ENCODE measurements around the gene TCEAL6. TPM values are rescaled to one million over a fixed set of nuclear protein-coding genes. Genes with fewer than 3 reads are reported as not detected.

The TCEAL6 gene
- total and polyA plus RNA-seq, 4 experiments from 2014 or later, result not detected

GRCh38 chrX:102115748-102116147 lies 26.5 kb downstream of the TCEAL6 start:
- CTCF ChIA-PET (ENCODE audit: partially characterized antibody), result no interaction called here
- POLR2A ChIA-PET (ENCODE audit: partially characterized antibody), result no interaction called here
- no peaks in the 10 kb centered on the region for H3K36me3 Mint-ChIP-seq
- H3K36me3 ChIP-seq (ENCODE audit: insufficient read depth, low read length), result no peaks in the 10 kb centered on the region
- H3K9me3 ChIP-seq (ENCODE audit: control insufficient read depth in 1 of 2, low read length in 2 of 2), result no peaks in the 10 kb centered on the region
- no peaks in the 10 kb centered on the region for H3K4me1 Mint-ChIP-seq
- H3K27ac ChIP-seq (ENCODE audit: low read depth, low read length), result no peak overlapping the region
- H3K27me3 ChIP-seq (ENCODE audit: insufficient read depth, low read length), result no peaks in the 10 kb centered on the region
- H3K4me1 ChIP-seq (ENCODE audit: insufficient read depth, low read length), result no peaks in the 10 kb centered on the region
- H3K27ac Mint-ChIP-seq, result no peak overlapping the region
- peaks cover 0 to 11% of the 10 kb centered on the region in 2 donors for H3K27me3 Mint-ChIP-seq
- DNase-seq, result no peak
- H3K9me3 Mint-ChIP-seq, result peaks cover 0 to 10% (median under 1%) of the 10 kb centered on the region in 8 donors
- intact Hi-C loops (cut with micrococcal nuclease), result no loop called here
- no peak overlapping the region for H3K4me3 Mint-ChIP-seq
- no peak overlapping the region for H3K4me3 ChIP-seq (ENCODE audit: low read length in 2 of 2)

- Histone ChIP-seq H3K36me3 (ENCODE audit: insufficient read depth, low read length) (no peaks in the 10 kb centered on the region), H3K4me1 (ENCODE audit: insufficient read depth, low read length) (no peaks in the 10 kb centered on the region), H3K4me3 (ENCODE audit: low read length in 2 of 2) (no peak overlapping the region), H3K27me3 (ENCODE audit: insufficient read depth, low read length) (no peaks in the 10 kb centered on the region), H3K9me3 (ENCODE audit: control insufficient read depth in 1 of 2, low read length in 2 of 2) (no peaks in the 10 kb centered on the region), H3K27ac (ENCODE audit: low read depth, low read length) (no peak overlapping the region)
- H3K36me3 Mint-ChIP-seq, result no peaks in the 10 kb centered on the region
- CTCF ChIA-PET (ENCODE audit: partially characterized antibody), result interaction anchor here (1.0 kb wide), 1 partner anchor 16 kb away, joined by 3 read pairs; no protein-coding TSS in a partner anchor
- H3K27ac Mint-ChIP-seq, result no peak overlapping the region
- peaks cover 3 to 8% of the 10 kb centered on the region in 2 donors for H3K27me3 Mint-ChIP-seq
- no peak overlapping the region for H3K4me3 Mint-ChIP-seq
- DNase-seq, result no peak
- H3K4me1 Mint-ChIP-seq, result no peaks in the 10 kb centered on the region
- POLR2A ChIA-PET (ENCODE audit: partially characterized antibody), result no interaction called here
- peaks cover 0 to 10% (median under 1%) of the 10 kb centered on the region in 8 donors for H3K9me3 Mint-ChIP-seq
- intact Hi-C loops (cut with micrococcal nuclease), result no loop called here
Measured at GRCh38 chrX:102113367-102113766, 28.9 kb downstream of the TCEAL6 start.

Other genes starting within 250 kb of the TCEAL6 start
- 10 to 100 TPM; 39.1 to 40.0 TPM for gene ZMAT1, start 210.5 kb downstream of the TCEAL6 start, total RNA-seq
- gene ZMAT1, start 210.5 kb downstream of the TCEAL6 start, polyA plus RNA-seq, result 1 to 10 TPM; 1.7 to 3.2 TPM
- gene TCEAL2, start 16.8 kb downstream of the TCEAL6 start, total RNA-seq, result 1 to 10 TPM; 1.9 to 2.1 TPM
- gene TCEAL2, start 16.8 kb downstream of the TCEAL6 start, polyA plus RNA-seq, result under 1 TPM; 0.29 to 0.67 TPM
- gene BEX5, start 13.5 kb upstream of the TCEAL6 start, total RNA-seq, result 1 to 10 TPM; 5.9 to 7.4 TPM
- 10 to 100 TPM in 1 of 2 donors, 1 to 10 TPM in 1; 7.5 to 12.0 TPM for gene BEX5, start 13.5 kb upstream of the TCEAL6 start, polyA plus RNA-seq
- not detected for gene TCP11X1, start 72.8 kb upstream of the TCEAL6 start, total RNA-seq
- not detected for gene TCP11X1, start 72.8 kb upstream of the TCEAL6 start, polyA plus RNA-seq
- not detected for gene NXF2, start 104.7 kb upstream of the TCEAL6 start, total RNA-seq
- not detected for gene NXF2, start 104.7 kb upstream of the TCEAL6 start, polyA plus RNA-seq